Natural killer cell (primary cell): Measurements from ENCODE around the gene DARS2. TPM values are rescaled to one million over a fixed set of nuclear protein-coding genes. Genes with fewer than 3 reads are reported as not detected.
A peak's percentile ranks its signal among the peaks of the same experiment; 100 is the strongest.
"Not testable (repeated sequence)": the region's sequence is repeated elsewhere in the genome, so short reads cannot be mapped to it uniquely, and the experiment has no call there.

Experiments used
- ATAC-seq, 3 donors: fragments of 150-1000 bp in 2 of 3; fragments of 200-7000 bp in 1 of 3; cut with Tn5 transposase; 1 replicate in 1 of 3; 2 replicates in 2 of 3; pipeline ENCODE4 v1.10.0; 2021; ENCODE audit warnings: mild to moderate bottlenecking in 2 of 3, moderate library complexity in 2 of 3
- DNase-seq, 2 donors: peaks; one replicate each; pipeline versions ENCODE4 v3.0.0 to v3.0.0-alpha.2; 2013 to 2021; ENCODE audit warnings: mixed read lengths in 1 of 2
- H3K27ac ChIP-seq: one replicate; pipeline ENCODE4 v1.5.1; 2013; ENCODE audit warnings: mild to moderate bottlenecking, low read length
- H3K27me3 ChIP-seq: one replicate; pipeline ENCODE4 v1.6.1; 2013; ENCODE audit warnings: low read length; ENCODE audit not compliant: control insufficient read depth, insufficient read depth
- H3K36me3 ChIP-seq: one replicate; pipeline ENCODE4 v1.6.1; 2013; ENCODE audit warnings: low read length; ENCODE audit not compliant: control insufficient read depth, insufficient read depth
- H3K4me1 ChIP-seq: one replicate; pipeline ENCODE4 v1.6.1; 2013; ENCODE audit warnings: low read length; ENCODE audit not compliant: control insufficient read depth, insufficient read depth
- H3K4me3 ChIP-seq: one replicate; pipeline ENCODE4 v1.5.1; 2013; ENCODE audit warnings: low read length
- H3K9me3 ChIP-seq: one replicate; pipeline ENCODE4 v1.6.1; 2013; ENCODE audit warnings: low read length; ENCODE audit not compliant: control insufficient read depth, insufficient read depth
- H3K27ac Mint-ChIP-seq, 2 donors: one replicate each; pipeline ENCODE4 v1.8.0; 2022; ENCODE audit warnings: mild to moderate bottlenecking in 2 of 2, mixed read lengths in 2 of 2, moderate library complexity in 1 of 2
- H3K27me3 Mint-ChIP-seq, 2 donors: one replicate each; pipeline ENCODE4 v1.8.0; 2022; ENCODE audit warnings: low read depth in 2 of 2, mixed read lengths in 2 of 2
- H3K36me3 Mint-ChIP-seq: one replicate; pipeline ENCODE4 v1.8.0; 2022; ENCODE audit warnings: mixed read lengths
- H3K4me1 Mint-ChIP-seq, 2 donors: one replicate each; pipeline ENCODE4 v1.8.0; 2022; ENCODE audit warnings: mixed read lengths in 2 of 2
- H3K4me3 Mint-ChIP-seq: one replicate; pipeline ENCODE4 v1.8.0; 2022; ENCODE audit warnings: mild to moderate bottlenecking, moderate library complexity, mixed read lengths
- H3K9me3 Mint-ChIP-seq, 2 donors: one replicate each; pipeline ENCODE4 v1.8.0; 2022; ENCODE audit warnings: mixed read lengths in 2 of 2
- WGBS: methylation state at CpG from one replicate; pipeline ENCODE4 v1.1.7; 2013; ENCODE audit warnings: missing lambda C conversion rate; ENCODE audit not compliant: insufficient coverage; 5-methylcytosine and 5-hydroxymethylcytosine counted together
- intact Hi-C: fragments of 100-400 bp; cut with micrococcal nuclease; formaldehyde crosslinking; loops from one replicate; pipeline ENCODE4 v1.14.2; 2022
- total RNA-seq, 4 donors: library from RNA; stranded (reverse); fragments of 120-200 nt in 1 of 4; gene quantifications; one replicate each; pipeline versions ENCODE4 v1.2.3 to v1.2.4, GENCODE V29; 2013 to 2022
- TF ChIP-seq, protein P1 (sequence below): fragments of 200-600 bp; IDR thresholded peaks from one replicate; pipeline ENCODE4 v1.8.0; 2022; ENCODE audit warnings: antibody characterized with exemption

DARS2 gene
- total RNA-seq, 3 donors from 2014 or later (not counting 1 experiment from before 2014, with no cell fraction given): 5.0 to 8.4 (median 5.8) TPM

DNA sequence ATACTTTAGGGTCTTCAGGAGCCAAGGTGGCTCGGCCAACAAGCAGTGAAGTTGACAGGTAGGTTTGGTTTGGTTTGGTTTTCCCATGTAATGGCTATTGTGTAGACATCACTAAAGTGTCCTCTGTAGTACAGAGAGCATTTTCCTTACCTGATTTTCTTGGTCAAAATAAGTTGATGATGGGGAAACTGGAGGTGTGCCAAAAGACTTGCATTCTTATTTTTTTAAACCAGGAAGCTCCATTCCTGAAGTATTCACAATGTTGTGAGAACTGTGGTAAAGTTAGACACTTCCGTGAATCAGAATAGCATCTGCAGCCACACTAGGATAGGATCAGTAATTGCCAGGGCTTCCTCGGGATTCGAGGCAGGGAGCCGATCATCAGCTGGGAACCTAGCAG lies 46.6 kb downstream of the DARS2 start:
- Histone ChIP-seq H3K36me3 (peaks cover 25% of the 10 kb centered on the region), H3K27me3 (no peaks in the 10 kb centered on the region), H3K9me3 (no peaks in the 10 kb centered on the region), H3K27ac (peak overlapping the region; percentile 57), H3K4me3 (no peak overlapping the region), H3K4me1 (peaks cover 28% of the 10 kb centered on the region)
- H3K27ac Mint-ChIP-seq: peak overlapping the region; percentile 91 to 97
- peak in 1 of 2 donors; percentile 14 for DNase-seq
- no peaks in the 10 kb centered on the region for H3K27me3 Mint-ChIP-seq
- TF ChIP-seq, protein P1, sequence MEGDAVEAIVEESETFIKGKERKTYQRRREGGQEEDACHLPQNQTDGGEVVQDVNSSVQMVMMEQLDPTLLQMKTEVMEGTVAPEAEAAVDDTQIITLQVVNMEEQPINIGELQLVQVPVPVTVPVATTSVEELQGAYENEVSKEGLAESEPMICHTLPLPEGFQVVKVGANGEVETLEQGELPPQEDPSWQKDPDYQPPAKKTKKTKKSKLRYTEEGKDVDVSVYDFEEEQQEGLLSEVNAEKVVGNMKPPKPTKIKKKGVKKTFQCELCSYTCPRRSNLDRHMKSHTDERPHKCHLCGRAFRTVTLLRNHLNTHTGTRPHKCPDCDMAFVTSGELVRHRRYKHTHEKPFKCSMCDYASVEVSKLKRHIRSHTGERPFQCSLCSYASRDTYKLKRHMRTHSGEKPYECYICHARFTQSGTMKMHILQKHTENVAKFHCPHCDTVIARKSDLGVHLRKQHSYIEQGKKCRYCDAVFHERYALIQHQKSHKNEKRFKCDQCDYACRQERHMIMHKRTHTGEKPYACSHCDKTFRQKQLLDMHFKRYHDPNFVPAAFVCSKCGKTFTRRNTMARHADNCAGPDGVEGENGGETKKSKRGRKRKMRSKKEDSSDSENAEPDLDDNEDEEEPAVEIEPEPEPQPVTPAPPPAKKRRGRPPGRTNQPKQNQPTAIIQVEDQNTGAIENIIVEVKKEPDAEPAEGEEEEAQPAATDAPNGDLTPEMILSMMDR: no peak
- H3K4me1 Mint-ChIP-seq: peaks cover 59 to 66% of the 10 kb centered on the region in 2 donors
- no peak overlapping the region for H3K4me3 Mint-ChIP-seq
- WGBS: 87% methylated on average over 5 of the region's 5 CpGs
- intact Hi-C loops: no loop called here
- no peaks in the 10 kb centered on the region for H3K9me3 Mint-ChIP-seq
- no peak for ATAC-seq
- H3K36me3 Mint-ChIP-seq: peaks cover 7% of the 10 kb centered on the region

DNA sequence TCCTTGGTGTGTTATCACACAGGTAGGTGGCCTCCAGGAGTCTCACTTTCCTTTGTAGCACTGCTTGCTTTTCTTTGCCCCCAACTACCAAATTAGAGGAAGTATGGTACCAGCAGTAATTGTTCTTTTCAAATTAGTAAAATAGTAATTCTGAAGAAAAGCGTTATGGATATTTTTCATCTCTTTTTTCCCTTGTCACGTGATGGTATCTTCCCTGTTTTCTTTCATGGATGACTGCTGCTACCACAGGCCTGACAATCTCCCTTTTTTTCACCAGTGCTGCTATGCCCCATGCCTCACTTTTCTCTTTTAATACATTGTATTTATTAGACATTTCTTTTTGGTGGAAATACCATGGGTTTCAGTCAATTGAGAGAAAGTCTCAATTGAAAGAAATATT lies 47.0 kb downstream of the DARS2 start:
- DNase-seq (no peak), ATAC-seq (no peak)
- H3K4me3 ChIP-seq: no peak overlapping the region
- H3K27me3 ChIP-seq: no peaks in the 10 kb centered on the region
- H3K9me3 ChIP-seq: no peaks in the 10 kb centered on the region
- Mint-ChIP-seq H3K4me3 (peak overlapping the region; percentile 29), H3K4me1 (peaks cover 55 to 62% of the 10 kb centered on the region in 2 donors), H3K36me3 (peaks cover 4% of the 10 kb centered on the region), H3K9me3 (no peaks in the 10 kb centered on the region), H3K27ac (peak overlapping the region; percentile 91 to 97), H3K27me3 (no peaks in the 10 kb centered on the region)
- intact Hi-C loops: no loop called here
- peaks cover 28% of the 10 kb centered on the region for H3K4me1 ChIP-seq
- H3K27ac ChIP-seq: no peak overlapping the region
- TF ChIP-seq, protein P1: no peak
- WGBS: 81% methylated on average over 2 of the region's 2 CpGs
- H3K36me3 ChIP-seq: peaks cover 22% of the 10 kb centered on the region

DNA sequence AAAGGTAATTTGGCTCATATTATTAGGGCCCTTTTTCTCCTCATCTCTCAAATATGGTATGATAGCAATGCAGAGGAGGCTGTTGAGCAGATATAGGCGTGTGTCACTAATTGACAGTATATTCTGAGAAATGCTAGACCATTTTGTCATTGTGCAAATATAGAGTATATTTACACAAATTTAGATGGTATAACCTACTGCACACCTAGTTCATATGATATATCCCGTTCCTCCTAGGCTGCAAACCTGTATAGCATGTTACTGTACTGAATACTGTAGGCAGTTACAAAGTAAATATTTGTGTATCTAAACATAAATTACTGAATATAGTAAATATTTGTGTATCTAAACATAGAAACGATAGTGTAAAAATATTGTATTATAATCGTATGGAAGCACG lies 52.3 kb downstream of the DARS2 start:
- no peak overlapping the region for H3K4me3 ChIP-seq
- WGBS: 92% methylated on average over 2 of the region's 5 CpGs
- no peaks in the 10 kb centered on the region for H3K9me3 ChIP-seq
- peaks cover 38% of the 10 kb centered on the region for H3K36me3 ChIP-seq
- H3K4me1 ChIP-seq: no peaks in the 10 kb centered on the region
- H3K4me1 Mint-ChIP-seq: peaks cover 15 to 17% of the 10 kb centered on the region in 2 donors
- H3K27ac Mint-ChIP-seq: no peak overlapping the region
- ATAC-seq (no peak), DNase-seq (no peak)
- H3K4me3 Mint-ChIP-seq: no peak overlapping the region
- H3K27me3 Mint-ChIP-seq: no peaks in the 10 kb centered on the region
- TF ChIP-seq, protein P1: no peak
- intact Hi-C loops: no loop called here
- H3K36me3 Mint-ChIP-seq: peaks cover 20% of the 10 kb centered on the region
- H3K27me3 ChIP-seq: no peaks in the 10 kb centered on the region
- H3K9me3 Mint-ChIP-seq: no peaks in the 10 kb centered on the region
- no peak overlapping the region for H3K27ac ChIP-seq

- H3K27ac ChIP-seq: no peak overlapping the region
- H3K9me3 Mint-ChIP-seq: no peaks in the 10 kb centered on the region
- peak overlapping the region in 1 of 2 donors; percentile 27 for H3K27ac Mint-ChIP-seq
- DNase-seq (no peak), ATAC-seq (no peak)
- no peaks in the 10 kb centered on the region for H3K9me3 ChIP-seq
- no peak overlapping the region for H3K4me3 Mint-ChIP-seq
- peaks cover 18% of the 10 kb centered on the region for H3K36me3 Mint-ChIP-seq
- peaks cover 37% of the 10 kb centered on the region for H3K36me3 ChIP-seq
- H3K4me1 ChIP-seq: no peaks in the 10 kb centered on the region
- H3K27me3 ChIP-seq: no peaks in the 10 kb centered on the region
- TF ChIP-seq, protein P1: no peak
- intact Hi-C loops: no loop called here
- H3K27me3 Mint-ChIP-seq: no peaks in the 10 kb centered on the region
- peaks cover 8 to 9% of the 10 kb centered on the region in 2 donors for H3K4me1 Mint-ChIP-seq
- no peak overlapping the region for H3K4me3 ChIP-seq
Measured at GRCh38 chr1:173878251-173878650, 53.8 kb downstream of the DARS2 start.

GRCh38 chr1:173881117-173881516 lies 56.6 kb downstream of the DARS2 start:
- intact Hi-C loops, H3K4me3 ChIP-seq, H3K27me3 Mint-ChIP-seq, H3K27me3 ChIP-seq, DNase-seq, H3K4me1 ChIP-seq, H3K9me3 Mint-ChIP-seq, ATAC-seq, H3K27ac ChIP-seq, H3K4me3 Mint-ChIP-seq, H3K9me3 ChIP-seq, H3K27ac Mint-ChIP-seq: not testable (repeated sequence)
- WGBS: 92% methylated on average over 2 of the region's 4 CpGs
- H3K36me3 ChIP-seq: peaks cover 28% of the 10 kb centered on the region
- peaks cover 16% of the 10 kb centered on the region for H3K36me3 Mint-ChIP-seq
- peaks cover 6 to 10% of the 10 kb centered on the region in 2 donors for H3K4me1 Mint-ChIP-seq
